ENCODE measurements around the gene RNF215.
A peak's percentile ranks its signal among the peaks of the same experiment; 100 is the strongest.
"Not testable (repeated sequence)": the region's sequence is repeated elsewhere in the genome, so short reads cannot be mapped to it uniquely, and the experiment has no call there.

The RNF215 gene

GRCh38 chr22:30362651-30363281 lies 24.4 kb downstream of the RNF215 start:
- DNase-seq (ENCODE audit: low spot score): no peak

GRCh38 chr22:30361916-30362650 lies 25.1 kb downstream of the RNF215 start:
- no peak for DNase-seq (ENCODE audit: low spot score)

DNA sequence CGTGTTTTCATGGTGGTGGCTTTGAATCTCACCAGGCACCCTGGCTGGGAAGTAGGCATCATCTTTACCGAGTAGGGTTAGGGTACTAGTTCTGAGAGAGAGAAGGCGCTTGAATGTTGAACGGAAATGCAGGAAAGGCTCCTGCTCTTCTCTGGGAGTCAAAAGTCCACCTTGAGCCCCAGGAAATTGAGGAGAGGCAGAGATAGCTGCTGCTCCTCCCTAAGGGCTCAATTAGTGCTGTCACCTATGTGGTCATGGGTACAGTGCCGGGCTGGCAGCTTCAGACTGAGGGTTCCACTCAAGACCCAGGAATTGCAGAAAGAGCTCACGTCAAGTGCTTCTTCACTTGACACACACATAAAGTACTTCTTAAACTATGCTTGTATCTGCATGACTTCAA lies 28.7 kb downstream of the RNF215 start:
- no peak for DNase-seq (ENCODE audit: low spot score)

DNA sequence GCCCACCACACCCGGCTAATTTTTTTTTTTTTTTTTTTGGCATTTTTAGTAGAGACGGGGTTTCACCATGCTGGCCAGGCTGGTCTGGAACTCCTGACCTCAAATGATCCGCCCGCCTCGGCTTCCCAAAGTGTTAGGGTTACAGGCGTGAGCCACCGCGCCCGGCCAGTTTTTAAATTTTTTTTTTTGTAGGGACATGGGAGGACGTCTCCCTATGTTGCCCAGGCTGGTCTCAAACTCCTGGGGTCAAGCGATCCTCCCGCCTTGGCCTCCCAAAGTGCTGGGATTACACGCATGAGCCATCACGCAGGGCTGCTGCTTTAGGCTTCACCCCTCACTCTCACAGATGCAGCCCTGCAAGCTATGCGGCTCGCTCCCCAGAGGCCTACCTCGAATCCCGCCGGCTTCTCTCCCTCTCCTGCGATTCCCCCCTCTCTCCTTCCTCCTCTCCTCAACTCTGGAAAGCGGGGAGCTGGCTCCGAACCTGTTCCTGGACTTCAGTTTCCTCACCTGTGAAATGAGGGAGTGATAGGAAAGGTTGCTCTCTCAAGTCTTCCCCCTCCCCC lies 29.5 kb downstream of the RNF215 start:
- DNase-seq (ENCODE audit: low spot score): no peak

DNA sequence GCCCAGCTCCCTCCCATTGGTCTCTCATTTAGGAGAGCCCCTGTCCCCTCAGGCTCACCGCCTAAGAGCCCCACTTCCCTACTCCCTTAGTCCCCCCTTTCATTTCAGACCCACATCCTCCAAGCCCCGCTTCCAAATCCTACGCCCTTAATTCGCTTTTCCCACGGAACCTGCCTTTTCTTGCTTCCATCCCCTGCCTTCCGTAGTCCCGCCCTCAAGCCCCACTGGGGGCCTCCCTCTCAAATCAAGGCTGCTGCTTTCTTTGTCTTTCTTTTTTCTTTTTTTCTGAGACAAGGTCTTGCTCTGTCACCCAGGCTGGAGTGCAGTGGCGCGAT lies 30.0 kb downstream of the RNF215 start:
- DNase-seq (ENCODE audit: low spot score): no peak

DNA sequence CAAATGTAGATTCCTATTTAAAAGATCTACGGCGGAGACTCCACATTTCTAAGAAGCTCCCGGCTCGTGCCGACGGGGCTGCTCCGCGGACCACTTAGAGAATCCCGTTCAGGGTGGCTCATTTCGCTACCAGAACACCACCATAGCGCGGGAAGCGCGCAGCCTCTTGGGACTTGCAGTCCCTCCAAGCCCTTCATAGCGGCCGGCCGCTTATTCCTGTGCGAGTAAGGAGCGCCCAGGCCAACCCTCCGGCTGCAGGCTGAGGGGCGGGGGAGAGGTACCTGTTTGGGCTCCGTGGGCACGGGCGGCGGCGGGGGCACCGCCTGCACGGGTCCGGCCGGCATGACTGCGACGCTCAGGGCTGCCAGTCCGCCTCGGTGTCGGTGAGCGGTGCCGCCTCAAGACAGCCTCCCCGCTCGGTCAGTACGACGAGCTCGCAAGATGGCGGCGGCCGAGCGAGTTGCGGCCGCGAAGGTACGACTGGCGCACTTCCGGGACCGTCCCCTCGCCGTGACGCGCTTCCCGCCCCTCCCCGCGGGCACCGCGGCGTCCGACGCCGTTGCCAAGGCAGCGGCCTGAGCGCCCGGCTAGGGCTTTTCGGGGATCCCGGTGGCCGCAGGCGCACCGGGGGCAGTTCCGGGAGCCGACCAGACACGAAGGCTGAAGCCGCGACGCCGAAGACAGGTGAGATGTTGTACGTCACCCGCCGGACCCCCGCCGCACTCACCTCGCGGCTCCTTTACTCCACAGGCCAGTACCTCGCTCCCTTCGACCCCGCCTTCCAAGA lies 30.6 kb downstream of the RNF215 start, which contains the start of the genes CCDC157 and SF3A1:
CCDC157 (plus strand) TSS at position 559 of the 787 bp plus-strand sequence. CDS start 8,994 bp downstream, outside the sequence.
SF3A1 (minus strand) TSS at position 446 of the 787 bp plus-strand sequence; CDS start at position 344, 102 bp downstream.
- peak; percentile 80 for DNase-seq (ENCODE audit: low spot score)

DNA sequence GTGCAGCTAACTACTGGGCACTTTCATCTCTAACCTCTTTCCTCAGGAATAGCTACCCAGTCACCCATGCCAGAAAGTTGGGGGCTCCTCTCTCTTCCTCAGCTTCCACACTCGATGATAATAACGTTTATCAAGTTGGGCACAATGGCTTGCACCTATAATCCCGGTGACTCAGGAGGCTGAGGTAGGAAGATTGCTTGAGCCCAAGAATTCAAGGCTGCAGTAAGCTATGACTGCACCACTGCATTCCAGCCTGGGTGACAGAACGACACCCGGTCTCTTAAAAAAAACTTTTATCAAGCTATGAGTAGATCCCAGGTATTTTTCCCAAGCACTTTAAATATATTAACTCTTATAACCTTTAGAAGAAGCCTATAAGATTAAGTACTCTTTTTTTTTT lies 32.6 kb downstream of the RNF215 start:
- no peak for DNase-seq (ENCODE audit: low spot score)

DNA sequence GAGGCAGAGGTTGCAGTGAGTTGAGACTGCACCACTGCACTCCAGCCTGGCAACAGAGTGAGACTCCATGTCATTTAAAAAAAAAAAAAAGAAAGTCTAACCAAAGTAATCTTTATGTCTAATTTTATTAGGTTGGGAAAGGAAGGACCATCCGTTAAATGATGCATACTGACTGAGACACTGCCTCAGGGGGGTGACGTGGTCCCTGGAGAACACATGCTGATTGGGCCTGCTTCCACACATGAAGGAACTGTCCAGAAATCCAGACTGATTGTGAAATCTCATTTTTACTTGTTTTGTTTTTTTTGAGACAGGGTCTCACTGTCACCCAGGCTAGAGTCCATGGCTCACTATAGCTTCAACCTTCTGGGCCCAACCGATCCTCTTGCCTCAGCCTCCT lies 36.0 kb downstream of the RNF215 start:
- DNase-seq (ENCODE audit: low spot score): no peak

- no peak for DNase-seq (ENCODE audit: low spot score)
Measured at GRCh38 chr22:30348809-30349208, 38.4 kb downstream of the RNF215 start.

DNA sequence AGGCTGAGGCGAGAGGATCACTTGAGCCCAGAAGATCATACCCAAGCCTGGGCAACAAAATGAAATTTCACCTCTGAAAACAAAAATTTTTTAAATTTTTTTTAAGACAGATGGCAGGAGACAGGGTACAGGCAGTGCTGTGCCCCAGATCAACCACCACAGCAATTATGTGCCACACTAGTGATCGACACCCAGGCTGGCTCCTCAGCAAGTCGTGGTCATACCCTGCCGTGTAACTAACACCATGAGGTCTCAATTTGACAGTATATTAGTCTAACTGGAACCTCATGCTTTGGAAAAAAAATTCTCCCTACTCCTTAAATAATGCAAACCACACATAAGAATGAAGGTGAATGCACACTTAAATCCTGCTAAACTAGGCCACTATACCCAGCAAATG lies 38.8 kb downstream of the RNF215 start:
- no peak for DNase-seq (ENCODE audit: low spot score)

GRCh38 chr22:30347255-30347892 lies 39.8 kb downstream of the RNF215 start:
- DNase-seq (ENCODE audit: low spot score): no peak

DNA sequence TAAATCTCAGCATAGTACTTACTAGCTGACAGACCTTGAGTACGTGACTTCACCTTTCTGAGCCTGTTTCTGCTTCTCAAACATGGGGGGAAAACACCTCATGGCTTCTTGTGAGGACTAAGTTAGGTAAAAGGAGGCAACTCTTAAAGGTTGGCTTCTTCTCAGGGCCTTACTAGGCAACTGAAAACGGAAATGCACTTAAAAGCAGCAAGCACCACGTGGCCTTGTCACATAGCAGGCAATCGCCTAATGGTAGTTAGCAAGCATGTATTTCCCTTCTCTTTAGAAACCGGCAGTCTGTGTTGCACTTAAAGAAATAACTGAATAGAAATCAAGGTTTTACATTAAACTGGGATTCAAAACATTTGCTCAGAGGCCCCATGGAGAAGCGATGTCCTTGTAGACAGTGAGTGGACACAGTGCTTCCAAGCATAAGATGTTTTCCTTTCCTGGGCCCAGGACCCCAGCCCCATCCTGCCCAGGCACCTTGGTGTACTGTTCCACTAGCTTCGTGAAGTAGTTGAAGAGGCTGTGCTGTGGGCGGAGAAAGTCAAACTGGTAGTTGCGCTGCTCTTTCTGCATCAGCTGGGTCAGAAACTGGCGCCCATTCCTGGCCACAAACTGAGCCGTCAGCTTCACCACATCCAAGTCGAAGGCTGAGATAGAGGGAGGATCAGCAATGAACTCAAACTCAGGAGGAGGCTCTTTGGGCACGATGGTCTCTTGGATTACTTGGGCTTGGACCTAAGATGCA lies 42.6 kb downstream of the RNF215 start:
- no peak for DNase-seq (ENCODE audit: low spot score)

GRCh38 chr22:30340911-30341685 lies 46.1 kb downstream of the RNF215 start:
- no peak for DNase-seq (ENCODE audit: low spot score)

DNA sequence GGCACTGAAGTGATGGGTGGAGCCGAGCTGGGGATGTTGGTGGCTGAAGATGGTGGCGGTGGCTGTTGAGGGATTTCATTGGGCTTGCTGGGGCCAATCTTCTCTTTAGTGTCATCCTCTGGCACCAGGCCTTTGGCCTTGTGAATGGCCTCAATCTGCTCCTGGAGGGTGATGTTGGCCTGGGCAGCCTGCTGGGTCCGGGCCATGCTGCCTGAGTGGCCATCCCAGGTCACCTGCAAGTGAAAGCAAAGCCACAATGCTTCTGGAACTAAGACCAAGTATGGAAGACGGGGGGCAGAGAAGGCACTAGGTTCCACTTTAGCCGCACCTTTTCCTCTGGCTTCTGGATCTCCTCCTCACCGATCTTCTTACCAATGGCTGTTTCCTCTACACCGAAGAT lies 48.4 kb downstream of the RNF215 start:
- no peak for DNase-seq (ENCODE audit: low spot score)

GRCh38 chr22:30338341-30338740 lies 48.9 kb downstream of the RNF215 start:
- not testable (repeated sequence) for DNase-seq (ENCODE audit: low spot score)

GRCh38 chr22:30337461-30337778 lies 49.8 kb downstream of the RNF215 start:
- no peak for DNase-seq (ENCODE audit: low spot score)

- no peak for DNase-seq (ENCODE audit: low spot score)
Measured at GRCh38 chr22:30336752-30337460, 50.3 kb downstream of the RNF215 start.

DNA sequence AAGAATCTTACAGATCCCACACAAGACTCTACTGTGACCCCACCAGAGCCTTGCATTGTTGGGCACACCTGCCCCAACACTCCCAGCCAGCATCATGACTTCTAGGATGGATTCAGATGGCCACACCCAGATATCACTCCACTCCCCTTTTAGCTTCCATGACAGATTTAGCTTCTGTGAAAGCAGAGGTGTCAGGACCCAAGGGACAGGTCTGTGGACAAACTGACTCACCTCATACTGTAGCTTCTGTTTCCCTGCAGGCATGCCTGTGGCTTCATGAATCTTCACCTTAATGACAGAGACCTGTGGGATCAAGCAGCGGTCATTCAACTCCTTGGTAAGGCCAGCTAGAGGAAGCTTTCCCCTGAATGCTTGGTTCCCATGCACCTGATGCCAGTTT lies 52.0 kb downstream of the RNF215 start:
- DNase-seq (ENCODE audit: low spot score): no peak

GRCh38 chr22:30334646-30335045 lies 52.6 kb downstream of the RNF215 start:
- no peak for DNase-seq (ENCODE audit: low spot score)

- no peak for DNase-seq (ENCODE audit: low spot score)
Measured at GRCh38 chr22:30333707-30334087, 53.5 kb downstream of the RNF215 start.

Data from CD4-positive, alpha-beta T cell treated with Interleukin-15 for 4 hours (primary cell).